ENCODE results near the gene DOLPP1. TPM values are rescaled to one million over a fixed set of nuclear protein-coding genes. Genes with fewer than 3 reads are reported as not detected.

DOLPP1 gene
- total RNA-seq, 1 experiment from 2014 or later: 30.4 TPM

- H3K27me3 ChIP-seq (replicated peaks; ENCODE audit: insufficient read depth, low read depth, low read length, poor library complexity): no peaks in the 10 kb centered on the region
- H3K4me1 ChIP-seq (ENCODE audit: insufficient read depth, low read length, poor library complexity, severe bottlenecking): no peaks in the 10 kb centered on the region
- ChIA-PET POLR2A (ENCODE audit: low non-redundant PET) (no interaction called here), CTCF (no interaction called here)
- H3K36me3 ChIP-seq (ENCODE audit: insufficient read depth, low read length, poor library complexity, severe bottlenecking): peaks cover 3% of the 10 kb centered on the region
- H3K27ac ChIP-seq (ENCODE audit: low read depth, low read length, poor library complexity, severe bottlenecking): no peak overlapping the region
- no peaks in the 10 kb centered on the region for H3K9me3 ChIP-seq (ENCODE audit: low read depth, low read length, poor library complexity, severe bottlenecking)
- no peak overlapping the region for H3K4me3 ChIP-seq (ENCODE audit: low read depth, low read length, poor library complexity, severe bottlenecking)
- no peak for TF ChIP-seq CTCF (conservative IDR thresholded peaks at IDR 0.05; ENCODE audit: low read depth, low read length)
- no peak for TF ChIP-seq EZH2 (IDR thresholded peaks at IDR 0.05; ENCODE audit: borderline replicate concordance, low read depth, low read length, poor library complexity, severe bottlenecking)
- intact Hi-C loops (cut with micrococcal nuclease; ENCODE audit: unreplicated experiment): no loop called here
- no TSS peak for BruUV-seq (replicated peaks)
- DNase-seq (ENCODE audit: low spot score): no peak
These were observed 20.8 kb upstream of the DOLPP1 start for GRCh38 chr9:129059796-129060785.

GRCh38 chr9:129060991-129061390 is 19.9 kb upstream of the DOLPP1 start:
- CTCF ChIA-PET: no interaction called here

GRCh38 chr9:129063061-129063460 is 17.9 kb upstream of the DOLPP1 start:
- no TSS peak for BruUV-seq (replicated peaks)
- CTCF ChIA-PET: no interaction called here
- H3K4me3 ChIP-seq (ENCODE audit: low read depth, low read length, poor library complexity, severe bottlenecking): no peak overlapping the region

More at GRCh38 chr9:129060991-129061390, 19.9 kb upstream of the DOLPP1 start:
- TF ChIP-seq EZH2 (IDR thresholded peaks at IDR 0.05; ENCODE audit: borderline replicate concordance, low read depth, low read length, poor library complexity, severe bottlenecking) (no peak), CTCF (conservative IDR thresholded peaks at IDR 0.05; ENCODE audit: low read depth, low read length) (no peak)
- intact Hi-C loops (cut with micrococcal nuclease; ENCODE audit: unreplicated experiment): no loop called here
- no peak for DNase-seq (ENCODE audit: low spot score)
- Histone ChIP-seq H3K4me1 (ENCODE audit: insufficient read depth, low read length, poor library complexity, severe bottlenecking) (no peaks in the 10 kb centered on the region), H3K9me3 (ENCODE audit: low read depth, low read length, poor library complexity, severe bottlenecking) (no peaks in the 10 kb centered on the region), H3K4me3 (ENCODE audit: low read depth, low read length, poor library complexity, severe bottlenecking) (no peak overlapping the region), H3K36me3 (ENCODE audit: insufficient read depth, low read length, poor library complexity, severe bottlenecking) (peaks cover 3% of the 10 kb centered on the region), H3K27me3 (replicated peaks; ENCODE audit: insufficient read depth, low read depth, low read length, poor library complexity) (no peaks in the 10 kb centered on the region), H3K27ac (ENCODE audit: low read depth, low read length, poor library complexity, severe bottlenecking) (no peak overlapping the region)
- POLR2A ChIA-PET (ENCODE audit: low non-redundant PET): no interaction called here
- no TSS peak for BruUV-seq (replicated peaks)

More at GRCh38 chr9:129063061-129063460, 17.9 kb upstream of the DOLPP1 start:
- Histone ChIP-seq H3K9me3 (ENCODE audit: low read depth, low read length, poor library complexity, severe bottlenecking) (no peaks in the 10 kb centered on the region), H3K27me3 (replicated peaks; ENCODE audit: insufficient read depth, low read depth, low read length, poor library complexity) (no peaks in the 10 kb centered on the region), H3K36me3 (ENCODE audit: insufficient read depth, low read length, poor library complexity, severe bottlenecking) (peaks cover 3% of the 10 kb centered on the region), H3K27ac (ENCODE audit: low read depth, low read length, poor library complexity, severe bottlenecking) (no peak overlapping the region), H3K4me1 (ENCODE audit: insufficient read depth, low read length, poor library complexity, severe bottlenecking) (no peaks in the 10 kb centered on the region)
- no peak for TF ChIP-seq CTCF (conservative IDR thresholded peaks at IDR 0.05; ENCODE audit: low read depth, low read length)
- TF ChIP-seq EZH2 (IDR thresholded peaks at IDR 0.05; ENCODE audit: borderline replicate concordance, low read depth, low read length, poor library complexity, severe bottlenecking): no peak
- DNase-seq (ENCODE audit: low spot score): no peak
- intact Hi-C loops (cut with micrococcal nuclease; ENCODE audit: unreplicated experiment): no loop called here
- POLR2A ChIA-PET (ENCODE audit: low non-redundant PET): no interaction called here
